ENCODE results near the gene COG5. TPM values are rescaled to one million over a fixed set of nuclear protein-coding genes. Genes with fewer than 3 reads are reported as not detected.

COG5 gene
- total RNA-seq, 1 experiment from 2014 or later = 43.9 TPM

DNA sequence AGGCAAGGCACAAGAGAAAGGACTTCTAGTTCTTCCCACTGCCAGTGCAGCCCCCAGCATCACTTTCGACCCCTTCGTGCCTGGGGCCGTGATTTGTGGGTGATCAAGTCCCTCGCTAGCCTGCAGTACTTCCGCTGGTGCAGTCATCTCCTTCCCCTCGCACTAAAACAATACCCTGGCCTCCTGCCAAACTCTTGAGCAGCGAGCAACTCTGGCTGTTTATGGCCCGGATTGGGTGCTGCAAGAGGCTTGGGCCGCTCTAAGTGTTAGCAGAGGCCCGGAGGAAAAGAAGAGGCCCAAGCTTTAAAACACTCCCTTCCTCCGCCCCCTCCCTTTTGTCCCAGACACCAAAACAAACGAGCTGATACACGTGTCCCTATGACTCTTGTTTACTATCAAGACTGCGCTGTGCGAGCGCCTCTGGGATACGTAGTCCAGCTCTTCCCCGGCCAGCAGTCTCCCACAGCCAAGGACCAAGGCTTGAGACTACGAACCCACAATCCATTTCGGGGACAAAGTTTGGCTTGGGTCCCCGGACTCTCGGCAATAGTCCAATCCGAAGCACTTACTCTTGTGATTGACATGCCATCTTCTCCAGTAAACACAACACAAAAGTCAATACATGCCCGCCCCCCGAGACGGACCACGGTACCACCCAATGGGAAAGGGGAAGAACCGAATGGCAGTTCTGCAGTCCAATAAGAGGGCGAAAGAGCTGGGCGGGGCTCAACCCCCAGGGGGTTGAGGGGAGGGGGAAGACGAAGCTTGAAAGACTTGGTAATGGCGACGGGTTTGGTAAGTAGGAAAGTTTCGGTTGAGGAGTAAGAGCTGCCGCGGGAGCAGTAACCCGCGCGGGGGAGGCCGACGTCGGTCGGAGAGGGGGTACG lies 395.2 kb downstream of the COG5 start, which contains the start of gene HBP1:
HBP1 (plus strand) TSS at position 771 of the 887 bp plus-strand sequence. CDS start 10,891 bp downstream, outside the sequence.
- POLR2A ChIA-PET = interaction anchor here (0.5 to 1.3 kb wide), 10 partner anchors 12 to 1739 kb away, joined by 3 to 7 read pairs (median 4); partner anchors contain the start of genes COG5 and DUS4L
- Histone ChIP-seq H3K36me3 (ENCODE audit: control insufficient read depth, insufficient read depth, low read length) (no peaks in the 10 kb centered on the region), H3K4me3 (ENCODE audit: low read depth, low read length) (peak within 1 kb of the TSS; percentile 92), H3K4me1 (no peaks in the 10 kb centered on the region), H3K27me3 (replicated peaks; ENCODE audit: control insufficient read depth, insufficient read depth, low read length) (no peaks in the 10 kb centered on the region), H3K9me3 (no peaks in the 10 kb centered on the region)
- CTCF ChIA-PET = interaction anchor here (0.6 to 2.5 kb wide), 11 partner anchors 16 to 1463 kb away, joined by 3 to 12 read pairs (median 5); partner anchors contain the start of genes CBLL1 and CCDC71L
- TF ChIP-seq CTCF (IDR thresholded peaks at IDR 0.05; ENCODE audit: insufficient read depth in 1 of 2, low read depth in 1 of 2, low read length in 1 of 2, severe bottlenecking in 1 of 2, unreplicated experiment in 1 of 2) = no peak
- Mint-ChIP-seq H3K4me1 (ENCODE audit: low read depth, unreplicated experiment) (peaks cover 6% of the 10 kb centered on the region), H3K4me3 (ENCODE audit: unreplicated experiment) (peak within 1 kb of the TSS; percentile 85), H3K36me3 (ENCODE audit: insufficient read depth, unreplicated experiment) (peaks cover 27% of the 10 kb centered on the region), H3K27me3 (ENCODE audit: insufficient read depth, unreplicated experiment) (no peaks in the 10 kb centered on the region), H3K27ac (ENCODE audit: unreplicated experiment) (peak within 1 kb of the TSS; percentile 93), H3K9me3 (ENCODE audit: unreplicated experiment) (no peaks in the 10 kb centered on the region)
- intact Hi-C loops (cut with micrococcal nuclease; ENCODE audit: unreplicated experiment) = loop anchor here (1.0 to 10.0 kb wide), 3 partner anchors 16 to 884 kb away; partner anchors contain the start of gene NAMPT
- no TSS peak for BruUV-seq (replicated peaks)
- peak; percentile 98 to 99 for DNase-seq

DNA sequence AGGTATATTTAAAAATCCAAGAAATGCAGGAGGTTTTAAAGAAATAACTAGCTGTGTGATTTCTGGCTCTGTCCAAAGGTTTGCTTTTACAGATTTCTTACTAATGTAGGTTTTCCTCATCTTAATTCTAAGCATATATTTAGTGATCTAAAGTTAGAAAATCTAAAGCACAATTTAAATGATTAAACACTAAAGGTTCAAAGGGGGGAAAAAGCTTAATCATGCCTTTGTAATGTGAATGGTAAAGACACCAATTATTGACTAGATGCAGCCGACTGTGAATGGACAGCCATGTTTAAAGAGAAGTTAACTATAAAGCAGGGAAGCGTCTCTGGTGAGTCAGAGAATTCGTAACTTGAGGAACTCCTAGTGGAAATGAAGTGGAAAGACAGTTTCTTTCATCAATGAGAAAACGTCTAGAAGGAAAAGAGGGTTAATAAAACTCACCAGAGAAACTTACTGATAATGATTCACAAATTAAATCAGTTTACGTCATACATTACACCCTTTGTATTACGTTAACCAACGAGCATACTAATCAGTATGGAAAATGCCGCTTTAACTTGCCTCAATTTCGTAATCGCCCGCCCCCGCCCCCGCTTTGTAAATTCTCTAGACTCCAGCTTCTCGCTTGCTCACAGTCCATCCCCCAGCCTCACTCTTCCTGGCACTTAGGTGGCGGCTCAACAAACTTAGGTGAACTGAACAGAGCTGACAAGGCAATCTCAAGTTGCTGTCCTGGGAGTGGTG lies 396.1 kb downstream of the COG5 start:
- peak overlapping the region; percentile 85 for H3K4me3 Mint-ChIP-seq (ENCODE audit: unreplicated experiment)
- H3K4me1 Mint-ChIP-seq (ENCODE audit: low read depth, unreplicated experiment) = peaks cover 6% of the 10 kb centered on the region
- ChIA-PET CTCF (interaction anchor here (0.7 to 2.5 kb wide), 6 partner anchors 15 to 576 kb away, joined by 3 to 12 read pairs (median 4); partner anchors contain the start of gene CBLL1), POLR2A (interaction anchor here (0.5 to 1.3 kb wide), 4 partner anchors 16 to 413 kb away, joined by 3 to 7 read pairs (median 4); no protein-coding TSS in a partner anchor)
- peak overlapping the region; percentile 93 for H3K27ac Mint-ChIP-seq (ENCODE audit: unreplicated experiment)
- Histone ChIP-seq H3K36me3 (ENCODE audit: control insufficient read depth, insufficient read depth, low read length) (no peaks in the 10 kb centered on the region), H3K9me3 (no peaks in the 10 kb centered on the region), H3K4me1 (no peaks in the 10 kb centered on the region), H3K4me3 (ENCODE audit: low read depth, low read length) (peak overlapping the region; percentile 61), H3K27me3 (replicated peaks; ENCODE audit: control insufficient read depth, insufficient read depth, low read length) (no peaks in the 10 kb centered on the region)
- no peaks in the 10 kb centered on the region for H3K27me3 Mint-ChIP-seq (ENCODE audit: insufficient read depth, unreplicated experiment)
- BruUV-seq (replicated peaks) = TSS peak; percentile 87
- intact Hi-C loops (cut with micrococcal nuclease; ENCODE audit: unreplicated experiment) = loop anchor here (1.0 to 10.0 kb wide), 5 partner anchors 15 to 883 kb away; partner anchors contain the start of gene NAMPT
- DNase-seq = peak; percentile 47 to 51
- H3K9me3 Mint-ChIP-seq (ENCODE audit: unreplicated experiment) = no peaks in the 10 kb centered on the region
- TF ChIP-seq CTCF (IDR thresholded peaks at IDR 0.05; ENCODE audit: insufficient read depth in 1 of 2, low read depth in 1 of 2, low read length in 1 of 2, severe bottlenecking in 1 of 2, unreplicated experiment in 1 of 2) = peak; percentile 39 to 40
- H3K36me3 Mint-ChIP-seq (ENCODE audit: insufficient read depth, unreplicated experiment) = peaks cover 27% of the 10 kb centered on the region

All from Caco-2 (cell line).